HTERT RPE-1 (cell line): ENCODE results near the gene ZCCHC7.

Source experiments
- in situ Hi-C: fragments of 300-500 bp; cut with MboI; formaldehyde crosslinking; loops from 4 replicates; pipeline ENCODE4 v1.14.3; 2020; ENCODE audit warnings: low sequenced_read_pairs

ZCCHC7 gene

DNA sequence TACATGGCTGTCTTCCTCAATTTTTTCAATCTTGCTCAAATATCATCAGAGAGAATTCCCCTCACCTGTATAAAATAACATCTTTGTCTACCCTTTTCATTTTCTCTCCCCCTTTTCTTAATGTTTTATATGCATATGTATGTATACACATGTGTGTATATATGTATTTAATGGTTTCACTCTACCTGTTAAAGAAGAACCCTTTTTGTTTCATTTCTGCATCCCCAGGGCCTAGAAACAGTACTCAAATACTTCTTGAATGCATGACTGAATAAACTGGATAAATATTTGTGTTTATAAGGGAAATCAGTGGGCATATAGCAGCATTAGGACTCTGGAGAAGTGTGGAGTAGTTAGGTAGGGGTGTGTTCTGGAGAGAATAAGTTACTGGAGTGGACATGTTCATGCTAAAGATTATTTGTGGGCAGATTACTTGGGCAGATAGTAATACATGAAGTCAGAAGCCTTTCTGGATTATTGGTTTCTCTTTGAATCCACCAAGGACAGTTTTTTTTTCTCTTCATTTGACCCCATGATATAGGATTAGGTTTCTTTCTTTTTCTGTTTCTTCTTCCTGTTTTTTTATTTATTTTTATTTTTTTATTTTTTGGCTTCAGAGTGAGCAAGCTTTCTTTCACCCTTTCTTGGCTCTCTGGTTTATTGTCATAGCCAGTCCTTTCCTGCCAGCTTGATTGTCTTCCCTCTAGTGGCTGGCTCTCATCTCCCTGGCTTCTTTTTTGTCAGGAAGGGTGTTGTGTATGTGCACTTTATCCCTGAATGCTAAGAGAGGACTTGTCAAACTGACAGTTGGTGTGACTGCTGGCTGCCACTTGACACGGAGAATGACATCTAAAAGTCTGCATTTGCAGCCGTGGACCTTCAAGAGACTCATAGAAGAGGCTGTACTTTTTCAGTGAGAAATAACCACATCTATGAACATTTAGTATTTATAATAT, 89.3 kb downstream of the ZCCHC7 start:
- in situ Hi-C loops = no loop called here

DNA sequence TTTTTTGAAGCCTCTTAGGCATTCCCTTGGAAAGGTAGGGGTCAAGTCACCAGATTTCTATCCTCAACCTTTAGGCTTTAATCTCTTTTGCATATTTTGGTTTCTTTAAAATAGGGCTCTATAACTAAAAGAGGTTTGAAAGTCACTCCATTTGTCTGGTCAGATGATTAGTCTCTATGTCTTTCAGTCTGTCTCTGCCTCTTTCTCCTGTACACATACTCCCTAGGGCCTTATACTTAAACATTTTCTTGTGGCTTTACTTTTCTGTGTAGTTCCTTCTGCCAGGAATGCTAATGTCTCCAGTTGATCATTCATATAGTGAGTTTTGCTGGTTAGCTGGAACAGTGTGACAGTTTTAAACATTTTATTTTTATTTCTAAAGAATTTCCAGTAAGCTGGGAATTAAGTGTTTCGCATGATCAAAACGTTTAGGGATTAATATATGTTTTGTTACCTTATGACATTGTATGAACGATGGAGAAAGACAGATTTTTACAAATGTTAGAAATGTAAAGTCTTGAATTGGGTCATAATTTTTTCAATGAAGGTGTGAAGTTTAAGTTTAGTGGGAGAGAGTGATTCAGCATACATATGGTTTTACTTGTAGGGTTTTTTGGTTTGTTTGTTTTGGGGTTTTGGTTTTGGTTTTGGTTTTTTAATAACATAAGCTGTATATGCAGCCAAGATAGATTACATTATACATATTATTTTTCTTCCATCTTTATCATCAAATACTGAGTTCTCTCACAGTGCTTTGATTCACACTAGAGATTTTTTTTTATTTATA, 90.6 kb downstream of the ZCCHC7 start:
- in situ Hi-C loops = no loop called here

DNA sequence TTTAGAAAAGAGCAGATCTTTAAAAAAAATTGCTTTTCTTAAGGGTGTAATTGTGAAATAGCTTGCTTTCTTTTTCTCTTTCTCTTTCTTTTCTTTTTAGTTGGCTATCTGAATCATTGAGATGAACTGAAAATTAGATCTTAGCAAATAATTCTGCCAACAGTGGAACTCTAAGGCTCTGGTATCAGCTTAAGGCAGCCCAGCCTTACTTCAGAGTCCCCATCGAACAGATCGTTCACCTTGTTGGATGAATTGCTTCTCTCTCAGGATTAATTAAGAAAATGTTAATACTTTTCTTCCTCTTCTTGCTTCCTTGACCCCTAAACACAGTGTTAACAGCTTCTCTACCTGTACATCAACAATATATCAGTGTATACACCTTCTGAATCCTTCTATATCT, 92.1 kb downstream of the ZCCHC7 start:
- in situ Hi-C loops = no loop called here

DNA sequence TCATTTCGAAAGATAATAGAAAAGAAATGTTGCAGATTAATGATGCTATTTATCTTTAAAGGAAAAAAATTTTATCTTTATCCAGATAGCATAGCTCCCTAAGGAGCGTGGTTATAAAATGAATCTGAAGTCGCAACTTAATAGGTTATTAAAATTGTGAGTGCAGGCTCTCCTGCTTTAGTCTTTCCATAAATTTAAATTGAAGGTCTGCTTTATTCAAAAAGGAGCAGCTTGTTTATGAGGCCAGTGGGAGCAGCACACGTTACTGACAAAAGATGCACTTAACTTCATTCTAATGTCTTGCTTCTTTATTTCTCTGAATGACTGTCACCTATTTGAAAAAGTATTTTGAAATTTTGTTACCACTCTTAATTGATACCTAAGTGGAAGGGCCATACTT, 95.0 kb downstream of the ZCCHC7 start:
- in situ Hi-C loops = no loop called here

DNA sequence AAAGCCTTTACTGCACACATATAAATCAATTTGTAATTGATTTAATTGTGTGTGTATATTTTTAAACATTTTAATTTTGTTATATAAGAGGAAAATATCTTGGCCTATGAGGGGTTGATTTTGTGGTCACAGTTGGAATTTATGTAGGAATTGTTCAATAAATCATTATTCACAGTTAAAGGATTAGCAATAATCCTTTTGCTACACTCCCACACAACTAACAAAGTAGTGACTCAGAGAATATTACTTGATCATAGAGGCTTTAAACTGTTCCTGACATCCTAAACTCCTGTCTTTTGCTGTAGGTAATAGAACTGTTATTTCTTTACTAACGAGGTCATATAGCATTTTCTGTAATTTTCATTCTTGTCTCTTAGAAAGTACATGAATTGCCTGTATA, 95.5 kb downstream of the ZCCHC7 start:
- in situ Hi-C loops = no loop called here

DNA sequence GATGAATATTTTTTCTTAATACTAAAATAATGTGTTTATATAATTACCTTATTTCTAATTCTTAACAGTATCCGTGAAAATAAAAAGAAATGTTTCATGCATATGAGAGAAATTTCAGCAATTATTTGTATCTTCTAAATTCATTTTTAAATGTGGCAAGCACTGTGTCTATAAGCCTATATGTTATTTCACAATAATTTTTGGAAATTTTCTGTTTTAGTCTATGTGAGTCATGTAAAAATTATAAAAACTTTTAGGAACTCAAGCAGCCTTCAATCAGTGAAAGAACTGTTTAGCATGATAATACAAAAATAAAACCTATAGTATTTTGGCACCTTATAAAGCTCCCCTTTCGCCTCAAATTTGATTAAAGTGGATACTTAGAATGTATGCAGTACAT, 96.8 kb downstream of the ZCCHC7 start:
- in situ Hi-C loops = no loop called here

DNA sequence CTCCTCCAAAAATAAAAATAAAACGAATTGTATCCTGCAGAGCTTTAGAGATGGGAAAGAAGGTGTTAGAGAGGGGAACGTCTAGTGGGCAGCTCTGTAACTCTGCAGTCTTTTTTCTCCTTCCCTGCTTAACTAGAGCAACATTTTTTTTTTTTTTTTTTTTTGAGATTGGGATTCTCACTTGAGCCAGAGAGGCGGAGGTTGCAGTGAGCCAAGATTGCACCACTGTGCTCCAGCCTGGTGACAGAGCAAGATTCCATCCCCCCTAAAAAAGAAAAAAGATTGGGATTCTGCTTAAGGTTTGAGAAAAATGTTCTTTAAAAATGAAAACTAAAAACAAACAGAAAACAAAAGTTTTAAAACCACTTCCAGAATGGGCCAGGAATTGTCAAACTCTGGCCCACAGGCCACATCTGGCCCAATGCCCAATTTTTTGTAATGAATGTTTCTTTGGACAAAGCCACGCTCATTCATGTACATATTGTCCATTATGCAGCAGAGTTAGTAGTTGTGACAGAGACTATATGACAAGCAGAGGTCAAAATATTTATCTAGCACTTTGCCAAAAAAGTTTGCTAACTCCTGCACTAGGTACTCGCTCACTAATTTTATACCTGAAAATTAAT, 98.5 kb downstream of the ZCCHC7 start:
- in situ Hi-C loops = no loop called here

DNA sequence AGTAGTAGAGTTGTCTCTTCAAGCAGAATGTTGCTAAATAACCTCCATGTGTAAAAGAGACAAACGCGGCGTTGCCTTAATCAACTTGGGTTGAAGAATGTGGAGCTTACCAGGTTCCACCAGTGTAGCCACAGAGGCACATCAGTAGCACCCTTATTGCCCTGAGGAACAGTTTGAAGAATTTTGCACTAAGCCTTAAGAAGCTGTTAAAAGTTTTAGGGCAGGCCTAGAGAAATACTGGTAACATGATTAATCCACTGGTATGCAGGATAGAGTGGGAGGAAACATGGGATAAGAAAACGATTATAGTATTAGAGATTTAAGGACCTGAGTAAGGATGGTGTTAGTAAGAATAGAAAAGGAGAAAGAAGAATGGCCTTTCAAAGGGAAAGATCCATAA, 100.6 kb downstream of the ZCCHC7 start:
- in situ Hi-C loops = no loop called here

DNA sequence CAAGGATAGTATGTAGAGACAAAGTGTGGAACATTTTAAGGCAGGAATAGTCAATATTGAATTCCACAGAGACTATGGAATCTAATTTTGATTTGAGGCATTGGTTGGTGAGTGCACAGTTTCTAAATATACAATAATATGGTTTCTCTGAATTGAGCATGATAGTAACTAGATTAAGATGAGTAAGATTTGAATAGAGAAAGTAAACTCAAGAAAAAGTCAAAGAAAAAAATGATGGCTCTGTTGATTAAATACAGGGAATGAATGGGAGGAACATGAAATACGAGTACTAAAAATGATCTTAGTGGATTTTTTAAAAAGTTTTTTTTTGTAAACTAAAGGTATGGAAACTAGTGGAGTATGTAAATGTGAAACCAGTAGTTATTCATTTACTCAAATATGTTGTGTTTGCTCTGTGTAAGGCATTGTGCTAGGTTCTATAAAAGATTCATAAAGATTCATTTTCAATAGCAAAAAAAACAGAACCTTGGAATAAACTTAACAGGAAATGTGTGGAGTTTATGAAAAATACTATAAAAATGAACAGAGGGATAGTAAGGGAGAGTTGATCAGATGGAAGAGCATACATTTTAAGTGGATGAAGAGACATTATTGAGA, 101.2 kb downstream of the ZCCHC7 start:
- in situ Hi-C loops = no loop called here

DNA sequence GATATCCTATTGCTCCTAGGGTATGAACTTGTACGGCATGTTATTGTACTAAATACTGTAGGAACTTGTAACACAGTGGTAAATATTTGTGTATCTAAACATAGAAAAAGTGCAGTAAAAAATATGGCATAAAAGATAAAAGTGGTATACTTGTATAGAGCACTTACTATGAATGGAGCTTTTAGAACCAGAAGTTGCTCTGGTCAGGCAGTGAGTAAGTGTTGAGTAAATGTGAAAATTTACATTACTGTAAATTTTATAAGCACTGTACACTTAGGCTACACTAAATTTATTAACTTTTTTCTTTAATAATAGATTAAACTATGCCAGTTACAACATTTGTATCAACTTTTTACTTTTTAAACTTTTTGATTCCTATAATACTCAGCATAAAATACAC, 109.1 kb downstream of the ZCCHC7 start:
- in situ Hi-C loops = no loop called here

DNA sequence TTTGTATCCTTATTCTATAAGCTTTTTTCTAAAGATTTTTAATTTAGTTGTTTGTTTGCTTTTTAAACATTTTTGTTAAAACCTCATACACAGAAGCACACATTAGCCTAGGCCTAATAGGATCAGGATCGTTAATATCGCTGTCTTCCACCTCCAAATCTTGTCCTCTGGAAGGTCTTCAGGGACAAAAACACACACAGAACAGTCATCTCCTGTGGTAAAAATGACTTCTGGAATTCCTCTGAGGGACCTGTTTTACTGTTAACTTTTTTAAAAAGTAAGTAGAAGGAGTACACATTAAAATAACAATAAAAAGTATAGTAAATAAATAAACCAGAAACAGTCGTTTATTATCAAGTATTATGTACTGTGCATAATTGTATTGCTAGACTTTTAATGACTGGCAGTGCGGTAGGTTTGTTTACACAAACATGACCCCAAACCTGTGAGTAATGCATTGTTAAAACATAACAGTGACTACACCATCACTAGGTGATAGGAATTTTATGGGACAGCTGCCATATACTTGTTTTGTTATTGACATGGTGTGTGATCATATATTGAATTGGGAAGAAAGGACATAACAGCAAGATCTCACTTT, 109.6 kb downstream of the ZCCHC7 start:
- in situ Hi-C loops = no loop called here

DNA sequence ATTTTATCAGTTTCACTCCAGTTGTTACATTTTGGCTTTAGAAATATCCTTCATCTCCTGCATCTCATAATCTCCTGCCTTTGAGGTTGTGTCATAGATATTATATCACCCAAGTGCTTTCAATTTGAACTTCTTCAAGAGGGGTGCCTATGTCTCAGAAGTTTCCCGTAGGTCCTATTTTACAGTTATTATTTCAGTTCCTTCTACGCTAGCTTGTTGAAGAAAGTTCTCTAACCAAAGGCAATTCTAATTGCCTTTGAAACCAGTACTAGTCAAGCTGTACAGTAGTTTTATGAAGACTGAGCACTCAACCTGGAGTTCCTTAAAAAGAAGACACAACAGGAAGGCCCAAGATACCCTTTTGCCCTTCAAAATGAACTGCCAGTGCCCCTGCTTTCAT, 116.4 kb downstream of the ZCCHC7 start:
- in situ Hi-C loops = no loop called here

DNA sequence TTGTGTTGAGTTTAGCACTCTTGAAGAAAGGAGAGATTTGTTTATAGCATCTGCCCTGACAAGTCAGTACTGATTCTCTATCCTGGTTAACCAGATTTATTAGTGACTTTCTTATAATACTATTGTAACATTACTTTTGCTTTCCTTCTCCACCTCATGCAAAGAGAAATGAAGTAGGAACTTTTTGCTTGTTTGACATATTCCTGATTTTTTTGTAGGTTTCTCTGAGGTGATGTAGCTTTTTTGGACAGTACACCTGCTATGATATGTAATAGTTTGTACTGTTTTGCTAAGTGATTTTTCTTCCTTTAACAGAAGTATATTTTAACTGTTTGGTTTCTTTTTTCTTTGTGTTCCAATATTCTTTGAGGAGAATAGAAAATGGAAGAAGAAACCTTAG, 117.7 kb downstream of the ZCCHC7 start:
- in situ Hi-C loops = no loop called here

DNA sequence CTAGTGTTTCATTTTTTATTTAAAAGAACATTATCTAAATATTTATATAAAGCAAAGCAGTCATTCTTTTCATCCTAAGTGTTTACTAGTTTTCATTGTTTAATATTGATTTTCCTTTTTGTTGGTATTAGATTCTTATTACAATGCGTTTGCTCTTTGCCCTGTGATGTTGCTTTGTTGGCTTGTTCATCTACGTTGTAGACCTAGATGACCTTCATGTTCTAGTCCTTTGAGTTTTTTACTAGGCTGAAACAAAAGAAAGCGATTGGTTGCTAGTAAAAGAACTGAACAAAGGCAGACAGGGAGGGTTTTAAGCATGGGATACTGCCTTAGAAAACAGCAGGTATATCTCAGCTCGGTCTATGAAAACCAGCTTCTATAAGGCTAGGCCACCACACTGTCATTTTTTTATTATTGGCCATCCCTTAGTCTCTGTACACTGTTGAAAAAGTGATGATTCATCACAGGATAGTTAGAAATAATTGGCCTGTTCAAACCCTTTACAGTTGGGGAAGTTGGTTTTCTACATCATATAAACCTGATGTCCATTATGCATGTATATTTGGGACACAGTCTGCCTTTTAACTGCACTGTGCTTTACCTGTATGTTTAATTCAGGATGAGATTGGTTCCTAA, 119.0 kb downstream of the ZCCHC7 start:
- in situ Hi-C loops = no loop called here

DNA sequence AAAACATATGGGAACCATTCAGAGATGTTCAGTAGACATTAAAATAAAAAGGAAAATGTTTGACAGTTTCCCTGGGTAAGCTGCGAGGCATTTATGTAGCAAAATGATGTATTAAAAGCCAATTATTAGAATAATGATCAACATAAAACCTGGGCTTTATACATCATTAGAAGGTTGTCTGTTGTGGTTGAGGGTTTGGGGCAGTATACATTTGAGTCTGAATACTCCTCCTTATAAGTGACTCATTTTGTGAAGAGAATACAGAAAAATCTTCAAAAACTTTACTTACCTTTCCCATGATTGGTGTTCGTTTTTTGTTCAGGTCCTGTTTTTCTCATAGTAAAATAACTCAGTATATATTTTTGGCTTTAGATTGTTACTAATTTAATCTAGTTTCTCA, 119.5 kb downstream of the ZCCHC7 start:
- in situ Hi-C loops = no loop called here

DNA sequence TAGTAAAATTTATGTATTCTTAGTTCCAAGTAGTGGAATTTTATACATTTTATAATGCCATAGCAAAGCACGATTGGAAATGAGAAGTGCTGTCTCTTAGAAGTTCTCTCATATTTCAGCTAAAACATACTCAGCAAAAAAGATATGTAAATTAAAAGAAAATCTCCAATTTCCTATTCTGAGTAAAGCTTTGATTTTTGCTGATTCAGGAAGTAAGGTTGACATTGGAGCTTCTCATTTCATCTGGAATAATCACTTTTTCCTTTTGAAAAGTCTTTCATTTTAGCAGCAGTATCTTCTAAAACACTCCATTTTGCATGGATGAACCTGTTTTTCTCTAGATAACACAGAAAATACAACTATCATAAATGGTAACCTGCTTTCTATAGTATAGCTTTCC, 121.0 kb downstream of the ZCCHC7 start:
- in situ Hi-C loops = no loop called here

DNA sequence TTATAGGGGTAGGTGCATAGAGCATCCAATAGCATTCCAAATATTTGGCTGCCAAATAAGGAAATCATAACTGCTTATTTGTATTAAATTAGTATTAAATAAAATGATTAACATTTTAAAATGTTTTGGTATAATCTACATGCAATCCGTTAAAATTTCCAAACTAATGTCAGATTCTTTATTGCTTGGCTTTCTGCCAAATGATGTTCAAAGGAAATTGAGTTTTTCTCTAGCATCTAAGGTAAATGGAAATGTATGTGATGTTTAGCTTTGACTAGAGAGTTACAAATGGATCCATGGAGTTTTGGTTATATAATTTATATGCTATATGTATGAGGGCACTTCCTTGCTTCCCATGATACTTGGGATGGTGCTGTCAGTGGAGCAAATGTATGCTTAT, 121.7 kb downstream of the ZCCHC7 start:
- in situ Hi-C loops = no loop called here

DNA sequence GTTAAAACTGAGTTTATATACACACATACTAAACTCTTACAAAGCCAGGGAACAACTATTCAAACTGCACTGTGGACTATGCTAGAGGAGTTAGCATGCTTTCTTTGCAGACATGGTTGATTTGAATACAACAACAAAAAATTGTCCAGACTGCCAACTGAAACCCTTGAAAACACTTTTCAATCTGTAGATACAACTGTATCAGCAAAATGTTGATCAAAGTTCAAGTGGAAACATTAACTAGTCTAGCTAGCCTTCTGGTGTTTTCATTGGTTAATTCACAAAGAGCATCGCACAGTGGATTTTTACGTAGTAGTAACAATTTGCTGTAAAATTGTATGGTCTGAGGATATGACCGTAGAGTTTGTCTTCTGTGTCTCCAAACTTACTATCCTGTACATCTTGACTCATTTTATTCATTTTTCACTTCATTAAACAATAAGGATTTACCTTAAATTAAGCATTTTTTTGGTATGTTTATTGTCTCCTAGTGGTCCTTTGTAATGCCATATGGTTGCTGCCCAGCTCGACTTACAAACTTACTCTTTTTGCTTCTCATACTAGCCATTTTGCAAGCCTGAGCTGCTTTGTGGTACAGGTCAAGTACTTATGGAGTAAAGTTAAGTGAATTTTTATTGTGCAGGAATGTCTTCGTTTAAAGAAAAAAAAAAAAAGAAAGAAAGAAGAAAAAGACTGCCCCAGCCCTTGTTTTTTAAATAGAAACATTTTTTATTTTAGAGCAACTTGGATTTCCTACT, 123.4 kb downstream of the ZCCHC7 start:
- in situ Hi-C loops = no loop called here

DNA sequence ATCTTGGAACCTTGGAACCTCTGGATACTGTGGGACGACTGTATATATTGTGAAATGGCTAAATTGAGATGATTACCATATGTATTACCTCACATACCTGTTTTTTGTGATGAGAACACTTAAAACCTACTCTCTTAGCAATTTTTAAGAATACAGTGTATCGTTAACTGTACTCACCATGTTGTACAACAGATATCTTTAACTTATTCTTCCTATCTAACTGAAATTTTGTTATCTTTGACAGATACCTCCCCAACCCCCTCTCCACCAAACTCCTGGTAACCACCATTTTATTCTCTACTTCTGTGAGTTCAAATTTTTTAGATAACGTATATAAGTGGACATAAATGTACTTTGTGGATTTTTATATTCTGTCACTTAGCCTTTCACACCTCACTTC, 126.5 kb downstream of the ZCCHC7 start:
- in situ Hi-C loops = no loop called here
